Measurements from ENCODE around the gene PIK3AP1.

GRCh38 chr10:96588060-96588554, 132.2 kb downstream of the PIK3AP1 start:
- TF ChIP-seq MAZ (IDR thresholded peaks at IDR 0.05; ENCODE audit: borderline replicate concordance, low read depth, low read length) (no peak), CTCF (conservative IDR thresholded peaks at IDR 0.05; ENCODE audit: low read depth, low read length) (no peak), NFE2L2 (IDR thresholded peaks at IDR 0.05; ENCODE audit: low read depth, low read length) (no peak), CEBPB (IDR thresholded peaks at IDR 0.05; ENCODE audit: low read depth, low read length) (no peak)
